ENCODE measurements around the gene RBM47.

The RBM47 gene

GRCh38 chr4:40629401-40630334 is at the start of gene RBM47:
Gene RBM47 (minus strand): TSS chr4:40629864. CDS start chr4:40438893, 190,971 bp downstream.
- peak; percentile 72 for DNase-seq (ENCODE audit: low spot score)
- TF ChIP-seq, protein P1, sequence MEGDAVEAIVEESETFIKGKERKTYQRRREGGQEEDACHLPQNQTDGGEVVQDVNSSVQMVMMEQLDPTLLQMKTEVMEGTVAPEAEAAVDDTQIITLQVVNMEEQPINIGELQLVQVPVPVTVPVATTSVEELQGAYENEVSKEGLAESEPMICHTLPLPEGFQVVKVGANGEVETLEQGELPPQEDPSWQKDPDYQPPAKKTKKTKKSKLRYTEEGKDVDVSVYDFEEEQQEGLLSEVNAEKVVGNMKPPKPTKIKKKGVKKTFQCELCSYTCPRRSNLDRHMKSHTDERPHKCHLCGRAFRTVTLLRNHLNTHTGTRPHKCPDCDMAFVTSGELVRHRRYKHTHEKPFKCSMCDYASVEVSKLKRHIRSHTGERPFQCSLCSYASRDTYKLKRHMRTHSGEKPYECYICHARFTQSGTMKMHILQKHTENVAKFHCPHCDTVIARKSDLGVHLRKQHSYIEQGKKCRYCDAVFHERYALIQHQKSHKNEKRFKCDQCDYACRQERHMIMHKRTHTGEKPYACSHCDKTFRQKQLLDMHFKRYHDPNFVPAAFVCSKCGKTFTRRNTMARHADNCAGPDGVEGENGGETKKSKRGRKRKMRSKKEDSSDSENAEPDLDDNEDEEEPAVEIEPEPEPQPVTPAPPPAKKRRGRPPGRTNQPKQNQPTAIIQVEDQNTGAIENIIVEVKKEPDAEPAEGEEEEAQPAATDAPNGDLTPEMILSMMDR (IDR thresholded peaks at IDR 0.05; ENCODE audit: extremely low read depth, missing control alignments) = no peak

- TF ChIP-seq, protein P1 (IDR thresholded peaks at IDR 0.05; ENCODE audit: extremely low read depth, missing control alignments) = no peak
- DNase-seq (ENCODE audit: low spot score) = no peak
Observed at GRCh38 chr4:40678421-40678820, 48.8 kb upstream of the RBM47 start.

- TF ChIP-seq, protein P1 (IDR thresholded peaks at IDR 0.05; ENCODE audit: extremely low read depth, missing control alignments) = no peak
- DNase-seq (ENCODE audit: low spot score) = no peak
Observed at GRCh38 chr4:40675166-40675565, 45.5 kb upstream of the RBM47 start.

- TF ChIP-seq, protein P1 (IDR thresholded peaks at IDR 0.05; ENCODE audit: extremely low read depth, missing control alignments) = no peak
- peak; percentile 63 for DNase-seq (ENCODE audit: low spot score)
Observed at GRCh38 chr4:40672528-40673522, 43.2 kb upstream of the RBM47 start.

DNA sequence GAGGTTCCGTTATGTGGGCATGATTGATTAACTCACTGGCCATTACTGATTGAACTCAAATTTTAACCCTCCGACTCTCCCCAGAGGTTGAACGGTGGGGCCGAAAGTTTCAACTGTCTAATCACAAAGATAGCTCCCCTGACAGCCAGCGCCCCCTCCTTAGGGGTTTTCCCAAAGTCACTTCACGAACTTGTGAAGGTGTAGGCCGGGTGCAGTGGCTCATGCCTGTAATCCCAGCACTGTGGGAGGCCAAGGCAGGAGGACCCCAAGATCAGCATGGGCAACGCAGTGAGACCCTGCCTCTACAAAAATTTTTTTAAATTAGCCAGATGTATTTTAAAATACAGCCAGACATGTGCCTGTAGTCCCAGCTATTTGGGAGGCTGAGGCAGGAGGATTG is 39.8 kb upstream of the RBM47 start:
- DNase-seq (ENCODE audit: low spot score) = peak; percentile 56
- TF ChIP-seq, protein P1 (IDR thresholded peaks at IDR 0.05; ENCODE audit: extremely low read depth, missing control alignments) = no peak

- TF ChIP-seq, protein P1 (IDR thresholded peaks at IDR 0.05; ENCODE audit: extremely low read depth, missing control alignments) = no peak
Observed at GRCh38 chr4:40665842-40666241, 36.2 kb upstream of the RBM47 start.

More at GRCh38 chr4:40665842-40666241, 36.2 kb upstream of the RBM47 start:
- DNase-seq (ENCODE audit: low spot score) = no peak

Data from GM20000 (cell line).